ENCODE data around the gene SSBP4.

The SSBP4 gene

GRCh38 chr19:18433735-18434398, 14.7 kb downstream of the SSBP4 start (continued):
- TF ChIP-seq REST (tag by site-specific recombination; IDR thresholded peaks at IDR 0.05) (no peak), ZNF2 (tag by site-specific recombination; IDR thresholded peaks at IDR 0.05) (0 out of 2 replicates have a peak, but pooled peaks have one; percentile 34), ZFP41 (tag by site-specific recombination; IDR thresholded peaks at IDR 0.05; ENCODE audit: borderline replicate concordance) (no peak), KLF1 (tag by site-specific recombination; IDR thresholded peaks at IDR 0.05) (peak; percentile 83), RBAK (tag by site-specific recombination; IDR thresholded peaks at IDR 0.05) (no peak), ZNF544 (tag by site-specific recombination; IDR thresholded peaks at IDR 0.05) (no peak), ZNF214 (tag by site-specific recombination; IDR thresholded peaks at IDR 0.05; ENCODE audit: borderline replicate concordance) (no peak), ZBTB20 (tag by site-specific recombination; IDR thresholded peaks at IDR 0.05) (peak; percentile 65), MYNN (tag by site-specific recombination; IDR thresholded peaks at IDR 0.05; ENCODE audit: borderline replicate concordance) (no peak), ZNF654 (tag by site-specific recombination; IDR thresholded peaks at IDR 0.05; ENCODE audit: low read depth) (no peak), ZNF658 (tag by site-specific recombination; IDR thresholded peaks at IDR 0.05) (no peak), ZNF354C (tag by site-specific recombination; IDR thresholded peaks at IDR 0.05; ENCODE audit: borderline replicate concordance, low read depth) (no peak), ZNF777 (tag by site-specific recombination; IDR thresholded peaks at IDR 0.05; ENCODE audit: borderline replicate concordance) (no peak), ZNF48 (tag by site-specific recombination; IDR thresholded peaks at IDR 0.05) (no peak), ZNF157 (tag by site-specific recombination; IDR thresholded peaks at IDR 0.05) (no peak), ZNF362 (tag by site-specific recombination; IDR thresholded peaks at IDR 0.05) (no peak), ZNF248 (tag by site-specific recombination; IDR thresholded peaks at IDR 0.05) (no peak), KLF7 (tag by site-specific recombination; IDR thresholded peaks at IDR 0.05; ENCODE audit: borderline replicate concordance) (no peak; the same call in 1 of the 2 replicates), SETDB1 (IDR thresholded peaks at IDR 0.05; ENCODE audit: insufficient read length, low read length) (no peak), ZSCAN4 (tag by site-specific recombination; IDR thresholded peaks at IDR 0.05) (no peak), KLF10 (tag by site-specific recombination; IDR thresholded peaks at IDR 0.05) (0 out of 2 replicates have a peak, but pooled peaks have one; percentile 17), OVOL3 (tag by site-specific recombination; IDR thresholded peaks at IDR 0.05) (no peak), YY2 (tag by site-specific recombination; IDR thresholded peaks at IDR 0.05) (no peak), ZNF221 (tag by site-specific recombination; IDR thresholded peaks at IDR 0.05; ENCODE audit: borderline replicate concordance) (no peak), ZNF292 (tag by site-specific recombination; IDR thresholded peaks at IDR 0.05; ENCODE audit: borderline replicate concordance, low read depth) (no peak), ZIC2 (tag by site-specific recombination; IDR thresholded peaks at IDR 0.05) (peak; percentile 81), ZNF585B (tag by site-specific recombination; IDR thresholded peaks at IDR 0.05) (no peak), ZBTB48 (tag by site-specific recombination; IDR thresholded peaks at IDR 0.05) (peak; percentile 33; the same call in 1 of the 2 replicates), ZNF404 (tag by site-specific recombination; IDR thresholded peaks at IDR 0.05) (no peak), REPIN1 (tag by site-specific recombination; IDR thresholded peaks at IDR 0.05; ENCODE audit: low read depth) (no peak), BCL11A (tag by site-specific recombination; IDR thresholded peaks at IDR 0.05; ENCODE audit: low read depth) (no peak), ZFHX2 (tag by site-specific recombination; conservative IDR thresholded peaks at IDR 0.05) (peak; percentile 36; the same call in 1 of the 2 replicates), ZBTB8A (tag by site-specific recombination; IDR thresholded peaks at IDR 0.05) (peak; percentile 90), KLF9 (tag by site-specific recombination; IDR thresholded peaks at IDR 0.05; ENCODE audit: low read depth) (no peak), ZFP3 (tag by site-specific recombination; IDR thresholded peaks at IDR 0.05; ENCODE audit: low read depth) (no peak), ZNF645 (tag by site-specific recombination; IDR thresholded peaks at IDR 0.05) (no peak)
